GM18909 (cell line): ENCODE measurements around the gene CACNA1S.

ENCODE experiments used
- ATAC-seq: cut with Tn5 transposase; IDR thresholded peaks from one replicate; pipeline ENCODE4 v1.9.1; 2021; ENCODE audit warnings: mild to moderate bottlenecking; ENCODE audit not compliant: unreplicated experiment, poor library complexity

CACNA1S gene

DNA sequence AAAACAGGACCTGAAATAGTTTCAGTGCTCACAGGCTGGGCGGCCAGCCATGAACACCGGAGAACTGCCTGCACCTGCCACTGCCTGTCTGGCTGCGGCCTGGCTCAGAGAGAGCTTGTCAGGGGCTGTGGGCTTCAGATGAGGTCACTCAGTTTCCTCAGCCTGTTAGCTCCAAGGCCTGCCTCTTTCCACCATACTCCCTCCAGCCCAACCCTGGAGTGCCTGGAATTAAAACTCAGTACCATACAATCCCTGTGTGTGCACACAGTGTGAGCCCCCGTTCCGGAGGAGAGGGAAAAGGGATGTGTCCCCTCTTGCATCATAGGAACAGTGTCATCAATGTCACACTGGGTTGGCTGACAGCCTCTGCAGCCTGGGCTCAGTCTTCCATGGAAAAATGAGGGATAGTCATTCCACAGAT is 16.2 kb downstream of the CACNA1S start:
- no peak for ATAC-seq

DNA sequence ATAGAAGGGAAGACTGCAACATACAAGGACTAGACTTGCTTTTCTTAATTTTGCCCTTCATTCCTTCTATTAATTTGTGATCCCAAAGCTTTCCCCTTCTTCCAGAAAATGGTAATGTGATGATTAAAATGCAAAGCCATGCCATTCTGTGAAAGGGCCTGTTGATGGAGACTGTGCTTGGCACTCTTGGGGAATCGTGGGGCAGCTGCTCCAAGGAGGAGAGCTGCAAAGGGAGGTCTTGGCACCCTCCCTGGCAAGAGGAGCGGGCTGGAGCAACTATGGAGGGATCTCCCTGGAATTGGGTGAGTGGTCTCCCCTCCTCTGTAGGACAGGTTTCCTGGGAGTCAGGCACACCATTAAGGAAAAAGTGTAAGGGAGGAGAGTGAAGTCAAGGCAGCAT is 16.6 kb downstream of the CACNA1S start:
- ATAC-seq: no peak

DNA sequence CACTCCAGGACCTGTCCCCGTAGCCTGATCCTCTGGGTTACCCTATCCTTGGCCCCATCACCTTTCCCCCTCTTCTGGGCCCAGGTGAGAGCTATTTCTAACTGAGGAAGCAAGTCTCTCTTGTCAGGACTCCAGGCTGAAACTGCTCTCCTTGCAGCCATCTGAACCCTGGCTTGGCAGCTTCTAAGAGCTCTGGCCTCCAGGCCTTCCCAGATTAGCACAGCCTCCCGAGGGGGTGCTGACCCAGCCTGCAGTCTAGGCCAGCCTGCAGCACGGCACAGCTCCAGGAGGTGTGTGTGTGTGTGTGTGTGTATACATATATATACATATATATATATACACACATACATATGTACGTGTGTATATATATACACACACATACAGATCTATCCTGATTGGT is 17.4 kb downstream of the CACNA1S start:
- ATAC-seq: no peak

DNA sequence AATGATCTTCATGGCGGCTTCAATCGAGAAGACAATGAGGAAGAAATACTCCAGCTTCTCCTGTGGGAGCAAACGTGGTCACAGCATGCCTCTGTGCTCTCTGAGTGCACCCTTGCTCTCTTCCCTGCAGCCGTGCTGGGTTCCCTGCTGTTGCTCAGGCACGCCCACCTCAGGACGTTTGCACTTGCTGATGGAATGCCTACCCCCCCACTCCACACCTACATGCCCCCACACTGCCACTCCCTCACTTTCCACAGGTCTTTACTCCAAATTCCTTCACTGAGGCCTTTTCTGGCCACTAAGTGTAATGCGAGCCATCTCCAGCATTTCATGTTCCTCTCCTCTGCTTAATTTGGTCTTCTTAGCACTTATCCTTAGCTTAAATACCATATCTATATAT is 18.3 kb downstream of the CACNA1S start:
- ATAC-seq: no peak

DNA sequence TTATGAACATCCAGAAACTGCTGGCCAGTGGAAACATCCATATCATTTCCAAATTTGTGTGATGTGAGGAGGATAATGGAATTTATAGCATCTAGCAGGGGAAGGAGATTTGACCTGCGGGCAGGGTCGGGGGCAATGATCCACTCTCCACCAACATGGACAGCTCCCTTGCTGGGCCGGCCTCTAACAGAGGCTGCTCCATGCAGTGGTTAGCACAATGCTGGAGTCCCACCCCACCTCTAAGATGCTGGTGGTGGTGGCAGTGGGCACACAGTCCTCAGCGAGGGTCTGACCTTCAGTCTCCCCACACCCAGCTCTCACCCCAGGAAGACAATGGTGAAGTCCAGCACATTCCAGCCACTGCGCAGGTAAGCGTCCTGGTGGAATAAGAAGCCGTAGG is 18.7 kb downstream of the CACNA1S start:
- ATAC-seq: no peak

DNA sequence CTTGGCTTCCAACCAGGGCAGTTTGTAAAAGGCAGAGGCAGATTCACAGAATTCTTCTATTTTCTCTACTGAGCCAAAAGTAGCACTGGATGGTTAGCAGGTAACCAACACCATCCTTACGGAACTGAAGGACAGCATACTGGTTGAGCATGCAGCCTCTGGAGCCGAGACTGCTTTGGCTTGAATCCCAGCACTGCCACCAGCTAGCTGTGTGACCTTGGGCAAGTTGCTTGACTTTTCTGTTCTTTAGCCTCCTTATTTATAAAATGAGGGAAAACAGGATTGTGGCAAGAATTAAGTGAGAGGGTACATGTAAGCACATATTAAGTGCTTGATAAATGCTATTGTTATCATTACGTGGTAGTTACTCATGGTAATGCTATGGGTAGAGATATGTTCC is 19.5 kb downstream of the CACNA1S start:
- no peak for ATAC-seq

- ATAC-seq: no peak
Observed at GRCh38 chr1:201091256-201091655, 21.0 kb downstream of the CACNA1S start.

GRCh38 chr1:201090541-201090940 is 21.7 kb downstream of the CACNA1S start:
- ATAC-seq: no peak

DNA sequence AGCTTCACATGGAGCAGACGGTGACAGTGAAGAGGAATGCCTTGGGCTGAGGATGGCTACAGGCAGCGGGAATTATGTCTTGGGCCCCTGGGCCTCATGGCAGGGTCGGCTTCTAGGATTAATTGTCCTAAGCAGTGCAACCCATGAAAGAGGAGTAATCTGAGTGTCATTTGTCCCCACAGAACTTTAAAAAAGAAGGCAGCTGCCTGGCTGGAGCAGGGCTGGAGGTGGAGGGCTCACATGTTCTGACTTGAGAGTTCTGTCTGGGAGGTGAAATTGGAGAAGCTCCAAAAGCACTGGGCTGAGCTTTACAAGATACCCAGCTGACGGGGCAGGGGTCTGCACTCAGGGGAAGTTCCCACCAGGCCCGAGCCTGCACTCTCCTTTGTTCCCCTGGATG is 22.6 kb downstream of the CACNA1S start:
- ATAC-seq: no peak

DNA sequence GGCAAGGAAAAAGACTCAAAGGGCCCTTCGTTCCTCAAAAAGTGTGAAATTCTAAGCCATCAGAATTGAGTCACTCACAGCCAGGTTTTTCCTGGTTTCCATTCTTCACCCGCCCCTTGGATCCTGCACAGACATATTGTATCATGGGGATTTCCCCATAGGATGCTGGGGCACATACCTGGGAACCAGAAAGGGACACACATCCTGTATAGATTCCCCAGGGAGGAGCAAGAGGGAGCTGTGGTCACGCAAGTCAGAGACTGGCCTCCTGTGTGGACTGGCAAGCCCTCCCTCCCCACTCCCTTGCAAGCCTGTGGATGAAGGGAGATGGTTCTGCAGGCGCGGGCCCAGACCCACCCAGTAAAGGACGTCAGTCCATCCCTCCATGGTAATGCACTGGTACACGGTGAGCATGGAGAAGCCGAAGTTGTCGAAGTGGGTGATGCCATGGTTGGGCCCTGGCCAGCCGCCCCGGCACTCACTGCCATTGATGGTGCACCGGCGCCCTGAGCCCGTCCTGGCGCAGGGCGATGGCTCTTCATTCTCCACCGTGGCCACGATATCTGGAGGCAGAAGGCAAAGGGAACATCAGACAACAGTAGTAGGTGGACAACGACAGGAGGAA is 23.2 kb downstream of the CACNA1S start:
- no peak for ATAC-seq

DNA sequence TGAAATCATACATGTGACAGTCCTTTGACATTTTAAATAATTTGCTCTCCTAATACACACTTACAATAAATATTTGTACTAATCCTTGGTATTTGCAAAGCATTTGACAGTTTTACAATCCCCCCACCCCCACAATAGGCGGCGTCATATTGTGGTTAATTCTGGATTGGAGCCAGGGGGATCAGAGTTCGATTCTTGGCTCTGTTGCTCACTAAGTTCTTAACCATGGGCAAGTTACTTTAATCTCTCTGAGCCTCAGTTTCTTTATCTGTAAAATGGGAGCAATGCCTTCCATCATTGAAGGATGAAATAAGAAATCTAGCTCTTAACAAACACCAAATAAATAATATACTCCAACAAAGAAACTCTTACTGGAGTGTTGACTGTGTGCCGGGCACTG is 23.8 kb downstream of the CACNA1S start:
- no peak for ATAC-seq

DNA sequence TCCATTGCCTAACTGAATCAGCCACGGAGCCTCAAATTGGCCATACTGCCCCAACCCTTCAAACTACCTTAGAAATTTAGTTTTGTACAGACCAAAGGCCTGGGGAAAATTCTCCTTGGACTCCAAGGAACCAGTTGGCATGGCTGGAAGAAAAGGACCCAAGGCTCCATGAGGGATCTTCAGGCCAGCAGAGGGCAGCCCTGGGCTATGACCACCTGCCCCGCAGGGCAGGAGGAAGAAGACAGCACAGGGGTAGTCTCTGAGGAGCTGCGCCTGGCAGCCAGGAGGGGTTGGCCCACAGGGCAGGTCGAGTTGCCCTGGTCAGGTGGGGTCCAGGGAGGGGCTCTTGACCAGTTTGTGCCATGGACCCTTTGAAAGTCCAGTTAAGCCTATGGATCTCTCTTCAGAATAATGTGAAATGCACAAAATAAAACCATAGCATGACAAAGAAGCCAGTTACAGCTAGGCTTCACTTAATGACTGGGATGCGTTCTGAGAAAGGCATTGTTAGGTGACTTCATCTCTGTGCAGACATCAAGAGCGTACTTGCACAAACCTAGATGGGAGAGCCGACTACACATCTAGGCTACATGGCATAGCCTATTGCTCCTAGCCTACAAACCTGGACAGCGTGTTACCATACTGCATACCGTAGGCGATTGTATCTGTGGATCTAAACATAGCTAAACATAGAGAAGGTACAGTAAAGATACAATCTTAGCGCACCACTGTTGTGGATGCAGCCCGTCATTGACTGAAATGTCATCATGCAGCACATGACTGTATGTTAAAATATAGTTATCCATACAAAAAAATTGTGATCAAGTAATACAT is 26.1 kb downstream of the CACNA1S start:
- no peak for ATAC-seq

GRCh38 chr1:201084295-201084694 is 27.9 kb downstream of the CACNA1S start:
- ATAC-seq: no peak

- ATAC-seq: no peak
Observed at GRCh38 chr1:201083741-201084140, 28.5 kb downstream of the CACNA1S start.

GRCh38 chr1:201080135-201080534 is 32.1 kb downstream of the CACNA1S start:
- ATAC-seq: no peak

DNA sequence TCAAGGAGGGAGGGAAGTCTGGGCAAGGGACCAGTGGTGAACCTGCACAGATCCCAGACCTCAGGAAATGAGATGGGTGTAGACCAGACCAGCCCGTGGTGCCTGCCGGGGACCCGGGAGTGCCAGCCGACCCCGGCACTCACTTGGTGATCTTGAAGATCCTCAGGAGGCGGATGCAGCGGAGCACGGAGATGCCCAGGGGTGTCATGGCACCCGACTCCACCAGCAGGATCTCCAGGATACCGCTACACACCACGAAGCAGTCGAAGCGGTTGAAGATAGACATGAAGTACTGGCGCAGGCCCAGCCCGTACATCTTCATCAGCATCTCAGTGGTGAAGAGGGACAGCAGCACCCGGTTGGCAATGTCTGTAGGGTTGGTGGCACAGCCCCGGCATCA is 34.5 kb downstream of the CACNA1S start:
- ATAC-seq: no peak

GRCh38 chr1:201077116-201077515 is 35.1 kb downstream of the CACNA1S start:
- ATAC-seq: no peak

- no peak for ATAC-seq
Observed at GRCh38 chr1:201076092-201076491, 36.1 kb downstream of the CACNA1S start.

GRCh38 chr1:201074018-201074417 is 38.2 kb downstream of the CACNA1S start:
- ATAC-seq: no peak

- ATAC-seq: no peak
Observed at GRCh38 chr1:201072922-201073321, 39.3 kb downstream of the CACNA1S start.

DNA sequence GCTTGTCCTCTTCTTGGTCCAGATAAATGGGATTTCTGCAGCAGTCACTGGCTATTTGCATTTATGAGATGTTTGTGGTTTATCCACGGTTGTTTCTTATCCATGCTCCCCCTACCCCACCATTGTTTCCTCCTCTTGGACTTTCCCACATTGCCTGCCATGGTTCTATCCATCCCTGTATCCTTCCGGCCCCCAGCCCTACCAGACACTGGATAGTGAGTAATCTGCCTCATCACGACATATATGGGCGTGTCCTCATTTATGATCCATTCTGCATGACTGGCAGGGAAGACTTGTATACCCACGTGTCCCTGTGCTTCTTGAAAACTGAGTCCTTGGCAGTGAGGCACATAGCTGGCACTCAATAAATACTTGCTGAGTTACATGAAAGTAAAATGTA is 40.1 kb downstream of the CACNA1S start:
- no peak for ATAC-seq

- ATAC-seq: no peak
Observed at GRCh38 chr1:201069636-201070035, 42.6 kb downstream of the CACNA1S start.
